HG03159 (cell line): ENCODE measurements around the gene OTUD7B.

ENCODE experiments used
- ATAC-seq: cut with Tn5 transposase; IDR thresholded peaks from one replicate; pipeline ENCODE4 v1.9.1; 2021; ENCODE audit warnings: mild to moderate bottlenecking, moderate library complexity; ENCODE audit not compliant: unreplicated experiment

The OTUD7B gene

GRCh38 chr1:150005606-150006005, 4.9 kb downstream of the OTUD7B start:
- no peak for ATAC-seq

DNA sequence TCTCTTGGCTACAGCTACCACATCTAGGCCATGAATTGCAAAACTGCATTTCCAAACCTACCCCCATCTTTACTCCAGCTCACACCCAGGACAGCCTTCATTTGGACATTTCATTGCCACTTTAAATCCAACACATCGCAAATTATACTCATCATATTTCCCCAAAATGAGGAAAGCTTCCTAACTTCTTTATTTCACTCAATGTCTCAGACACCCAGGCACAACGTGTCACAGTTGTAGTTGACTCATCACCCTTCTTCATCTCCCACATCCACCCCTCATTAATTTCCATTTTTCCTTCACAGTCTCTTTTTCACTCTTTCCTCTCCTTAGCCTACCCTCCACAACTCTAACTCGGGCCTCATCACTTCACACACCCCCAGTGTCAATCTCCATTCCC, 6.7 kb downstream of the OTUD7B start:
- no peak for ATAC-seq

DNA sequence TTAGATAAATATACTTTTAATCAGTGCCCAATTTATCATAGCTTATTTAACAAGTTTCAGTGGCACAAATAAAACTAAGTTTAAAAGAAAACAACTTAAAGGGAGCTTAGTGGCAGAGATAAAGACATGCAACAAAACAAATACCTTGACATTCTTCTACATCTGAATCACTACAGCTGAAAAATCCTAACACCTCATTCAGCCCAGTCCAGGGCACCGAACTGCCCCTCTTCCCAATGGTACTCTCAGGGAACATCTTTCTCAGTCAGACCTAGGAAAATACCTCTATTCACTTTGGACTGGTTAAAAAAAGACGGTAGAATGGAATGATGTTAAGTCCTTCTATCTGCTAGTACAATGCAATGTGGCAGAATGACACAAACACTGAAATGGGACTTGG, 8.3 kb downstream of the OTUD7B start:
- no peak for ATAC-seq

GRCh38 chr1:150001415-150001814, 9.1 kb downstream of the OTUD7B start:
- ATAC-seq, result no peak

DNA sequence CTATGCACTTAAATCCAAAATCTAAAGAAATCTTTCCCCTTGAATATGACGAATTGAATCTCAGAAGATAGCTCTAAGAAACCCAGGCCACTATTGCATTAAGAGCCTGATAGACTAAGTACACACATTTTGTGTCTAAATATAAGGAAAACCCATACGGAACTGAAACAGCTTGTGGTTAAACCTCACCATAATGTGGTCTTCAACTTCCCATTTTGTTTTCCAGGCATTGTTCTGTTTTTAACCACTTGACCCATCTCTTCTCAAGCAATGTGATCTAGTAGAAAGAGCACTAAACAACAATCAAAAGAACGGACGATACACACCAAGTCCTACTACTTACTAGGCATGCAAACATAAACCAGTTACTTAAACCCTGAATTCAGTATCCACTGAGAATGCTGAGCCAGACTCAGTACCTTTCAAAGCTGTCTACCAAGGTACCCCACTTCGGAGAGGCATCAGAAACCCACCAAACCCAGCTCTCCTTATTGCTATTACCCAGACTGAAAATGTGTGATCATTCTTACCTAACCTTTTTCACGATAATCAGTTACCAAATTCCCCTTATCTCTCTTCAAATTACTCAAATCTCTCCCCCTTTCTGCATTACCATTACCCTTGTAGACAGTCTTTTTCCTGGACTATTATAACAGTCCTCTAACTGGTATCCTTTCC, 12.8 kb downstream of the OTUD7B start:
- peak; percentile 84 for ATAC-seq

DNA sequence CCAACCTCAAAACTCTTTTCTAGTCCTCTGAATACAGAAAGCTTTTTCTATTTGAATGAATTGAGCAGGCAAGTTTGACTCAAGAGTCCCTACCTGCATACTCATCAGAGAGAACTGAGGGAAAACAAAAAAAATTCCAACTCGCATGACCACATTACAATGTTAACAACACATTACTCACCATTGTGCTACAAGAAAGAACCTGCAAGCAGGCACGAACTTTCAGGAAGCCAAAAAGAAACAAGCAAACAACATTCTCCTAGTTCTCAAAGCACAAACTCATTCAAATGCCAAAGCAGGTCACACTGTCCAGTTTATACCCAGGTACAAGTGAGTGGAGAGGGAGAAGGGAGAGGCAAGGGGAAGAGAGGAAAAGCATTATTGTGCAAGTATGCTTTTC, 14.6 kb downstream of the OTUD7B start:
- ATAC-seq, result no peak

- ATAC-seq, result no peak
These were observed 16.8 kb downstream of the OTUD7B start for GRCh38 chr1:149993764-149994163.

DNA sequence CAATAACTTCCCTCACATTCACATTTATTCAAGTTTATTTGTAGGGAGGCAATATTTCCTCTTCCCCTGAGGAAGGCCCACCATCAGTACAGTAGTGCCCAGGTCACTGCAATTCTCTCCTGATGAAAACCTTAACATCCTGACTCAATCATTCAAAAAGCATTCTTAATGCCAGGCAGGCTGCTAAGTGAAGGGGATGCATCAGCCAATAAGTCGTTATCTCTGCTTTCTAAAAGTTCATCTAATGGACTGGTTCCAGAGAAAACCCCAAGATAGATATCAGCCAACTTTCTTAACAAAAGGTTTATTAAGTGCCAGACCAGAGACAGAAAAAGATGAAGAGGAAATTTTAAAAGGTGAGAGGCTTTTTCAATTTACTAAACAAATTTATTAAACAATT, 17.3 kb downstream of the OTUD7B start:
- no peak for ATAC-seq

DNA sequence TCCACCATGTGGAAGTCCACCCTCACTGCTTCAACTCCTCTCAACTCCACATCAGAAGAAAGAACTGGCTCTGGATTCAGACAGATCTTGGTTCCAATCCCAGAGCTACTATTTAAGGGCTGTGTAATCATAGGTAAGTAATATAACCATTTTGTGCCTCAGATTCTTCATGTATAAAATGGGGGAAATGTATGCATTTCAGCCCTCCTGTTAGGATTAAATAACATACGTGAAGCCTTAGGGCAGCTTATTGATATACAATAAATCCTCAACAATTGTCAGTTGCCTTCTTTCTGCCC, 23.3 kb downstream of the OTUD7B start:
- no peak for ATAC-seq

GRCh38 chr1:149986486-149987296, 23.8 kb downstream of the OTUD7B start:
- no peak for ATAC-seq

- ATAC-seq, result no peak
These were observed 30.5 kb downstream of the OTUD7B start for GRCh38 chr1:149979972-149980540.

GRCh38 chr1:149979245-149979971, 31.1 kb downstream of the OTUD7B start:
- ATAC-seq, result no peak

DNA sequence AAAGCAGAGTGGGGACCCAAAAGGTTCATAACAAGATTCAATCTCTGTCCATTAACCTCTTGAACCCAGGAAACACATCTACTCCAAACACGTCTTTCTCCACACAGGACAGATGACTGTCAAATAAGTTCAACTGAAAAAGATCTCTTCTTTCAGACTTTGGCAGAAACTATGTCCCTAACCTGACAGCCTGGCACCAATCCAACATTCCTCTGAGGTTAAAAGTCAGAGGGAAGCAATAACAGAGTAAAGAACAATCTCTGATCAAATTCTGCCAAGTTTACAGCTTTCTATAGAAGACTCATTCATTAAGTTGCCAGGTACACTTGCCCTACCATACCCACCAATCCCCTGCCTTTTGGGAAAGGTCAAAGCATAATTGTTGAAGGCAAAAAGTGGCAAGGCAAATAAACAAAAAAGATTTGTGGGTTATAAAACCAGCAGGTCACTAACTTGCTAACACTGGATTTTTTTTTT, 31.9 kb downstream of the OTUD7B start:
- ATAC-seq, result no peak

GRCh38 chr1:149977345-149977744, 33.2 kb downstream of the OTUD7B start:
- no peak for ATAC-seq

GRCh38 chr1:149972547-149972946, 38.0 kb downstream of the OTUD7B start:
- ATAC-seq, result no peak

- ATAC-seq, result no peak
These were observed 42.9 kb downstream of the OTUD7B start for GRCh38 chr1:149967646-149968045.

- no peak for ATAC-seq
These were observed 43.5 kb downstream of the OTUD7B start for GRCh38 chr1:149967041-149967440.

- ATAC-seq, result no peak
These were observed 44.1 kb downstream of the OTUD7B start for GRCh38 chr1:149966405-149966804.

GRCh38 chr1:149965440-149965839, 45.1 kb downstream of the OTUD7B start:
- ATAC-seq, result no peak

GRCh38 chr1:149963358-149963757, 47.2 kb downstream of the OTUD7B start:
- ATAC-seq, result no peak

DNA sequence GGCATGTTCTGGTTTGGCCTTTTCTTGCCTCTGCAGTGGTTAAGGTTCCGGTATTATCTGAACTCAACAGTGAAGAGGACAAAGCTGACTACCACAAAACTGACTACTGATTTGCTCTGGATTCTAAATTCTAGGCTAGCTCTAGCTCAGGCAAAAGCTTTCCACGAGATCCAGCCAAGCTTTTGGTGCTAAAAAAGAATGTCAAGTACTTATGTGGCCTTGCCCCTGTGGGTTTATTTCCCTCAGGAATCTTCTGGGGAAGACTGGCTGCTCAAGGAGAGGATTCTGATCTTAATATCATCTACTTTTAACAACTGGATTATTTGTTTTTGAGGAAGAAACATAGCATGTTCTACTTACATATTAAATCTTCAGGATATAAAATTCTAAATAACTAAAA, 47.8 kb downstream of the OTUD7B start:
- no peak for ATAC-seq
